Measurements from ENCODE around the gene TSPEAR. TPM values are rescaled to one million over a fixed set of nuclear protein-coding genes. Genes with fewer than 3 reads are reported as not detected.

The TSPEAR gene
- total and polyA plus RNA-seq, 7 donors: not detected

GRCh38 chr21:44724196-44724595 is 12.8 kb upstream of the TSPEAR start:
- Histone ChIP-seq H3K9me3 (no peaks in the 10 kb centered on the region), H3K27me3 (ENCODE audit: insufficient read depth in 3 of 3, low read length in 2 of 3) (peaks cover 0 to 71% (median 10%) of the 10 kb centered on the region in 3 donors), H3K27ac (no peak overlapping the region), H3K4me1 (no peaks in the 10 kb centered on the region), H3K4me3 (no peak overlapping the region), H3K36me3 (ENCODE audit: insufficient read depth in 1 of 2, low read depth in 1 of 2) (no peaks in the 10 kb centered on the region)
- TF ChIP-seq CTCF (IDR thresholded peaks at IDR 0.05): no peak
- DNase-seq (no peak), ATAC-seq (no peak)
- WGBS, 3 donors: 83 to 87% (median 87%) methylated on average over 7 of the region's 7 CpGs
- intact Hi-C loops (cut with DNase I): no loop called here

GRCh38 chr21:44723177-44724131 is 12.1 kb upstream of the TSPEAR start:
- ATAC-seq (no peak), DNase-seq (no peak)
- Histone ChIP-seq H3K36me3 (ENCODE audit: insufficient read depth in 1 of 2, low read depth in 1 of 2) (no peaks in the 10 kb centered on the region), H3K4me3 (no peak overlapping the region), H3K27ac (no peak overlapping the region), H3K27me3 (ENCODE audit: insufficient read depth in 3 of 3, low read length in 2 of 3) (peaks cover 0 to 78% (median 10%) of the 10 kb centered on the region in 3 donors), H3K4me1 (no peaks in the 10 kb centered on the region), H3K9me3 (no peaks in the 10 kb centered on the region)
- WGBS, 3 donors: 17 to 18% (median 18%) methylated on average over 55 to 61 of the region's 61 CpGs
- intact Hi-C loops (cut with DNase I): no loop called here
- TF ChIP-seq CTCF (IDR thresholded peaks at IDR 0.05): no peak

- Histone ChIP-seq H3K27me3 (ENCODE audit: insufficient read depth in 3 of 3, low read length in 2 of 3) (peaks cover 0 to 84% (median 10%) of the 10 kb centered on the region in 3 donors), H3K9me3 (no peaks in the 10 kb centered on the region), H3K4me3 (no peak overlapping the region), H3K27ac (no peak overlapping the region), H3K4me1 (no peaks in the 10 kb centered on the region), H3K36me3 (ENCODE audit: insufficient read depth in 1 of 2, low read depth in 1 of 2) (no peaks in the 10 kb centered on the region)
- intact Hi-C loops (cut with DNase I): no loop called here
- ATAC-seq (no peak), DNase-seq (no peak)
- WGBS, 3 donors: 46 to 58% (median 56%) methylated on average over 5 of the region's 5 CpGs
- TF ChIP-seq CTCF (IDR thresholded peaks at IDR 0.05): no peak
Measured at GRCh38 chr21:44722731-44723130, 11.4 kb upstream of the TSPEAR start.

- Histone ChIP-seq H3K27ac (no peak overlapping the region), H3K9me3 (no peaks in the 10 kb centered on the region), H3K4me1 (no peaks in the 10 kb centered on the region), H3K36me3 (ENCODE audit: insufficient read depth in 1 of 2, low read depth in 1 of 2) (no peaks in the 10 kb centered on the region), H3K27me3 (ENCODE audit: insufficient read depth in 3 of 3, low read length in 2 of 3) (peaks cover 0 to 67% (median 8%) of the 10 kb centered on the region in 3 donors), H3K4me3 (no peak overlapping the region)
- no peak for TF ChIP-seq CTCF (IDR thresholded peaks at IDR 0.05)
- 88 to 92% (median 90%) methylated on average over 2 of the region's 2 CpGs for WGBS, 3 donors
- DNase-seq: no peak
- no peak for ATAC-seq
- intact Hi-C loops (cut with DNase I): no loop called here
Measured at GRCh38 chr21:44720170-44720569, 8.8 kb upstream of the TSPEAR start.

Data from psoas muscle (tissue), 8 donors.